GM21390 (cell line): Measurements from ENCODE around the gene PDS5B.
"Not testable (repeated sequence)": the region's sequence is repeated elsewhere in the genome, so short reads cannot be mapped to it uniquely, and the experiment has no call there.

Experiments used
- ATAC-seq: cut with Tn5 transposase; IDR thresholded peaks from one replicate; pipeline ENCODE4 v1.9.1; 2021; ENCODE audit not compliant: unreplicated experiment

Gene PDS5B

DNA sequence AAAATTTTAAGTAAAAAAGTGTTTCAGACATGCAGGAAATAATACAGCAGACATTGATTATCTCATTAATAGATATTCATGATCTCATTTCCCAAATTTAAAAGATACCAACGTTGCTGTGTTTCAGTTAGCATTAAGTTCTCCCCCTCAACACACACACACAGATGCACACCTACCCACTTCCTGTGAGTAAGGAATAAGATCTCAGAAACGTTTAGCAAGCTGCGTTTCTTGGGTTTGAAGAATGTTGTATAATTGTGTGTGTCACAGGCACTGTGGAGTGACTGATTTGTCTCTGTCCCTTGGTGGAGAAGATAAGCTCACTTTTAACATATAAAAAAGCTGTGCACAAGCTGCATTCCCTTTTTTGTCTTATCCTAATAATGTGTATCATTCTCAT, 196.8 kb downstream of the PDS5B start:
- no peak for ATAC-seq

DNA sequence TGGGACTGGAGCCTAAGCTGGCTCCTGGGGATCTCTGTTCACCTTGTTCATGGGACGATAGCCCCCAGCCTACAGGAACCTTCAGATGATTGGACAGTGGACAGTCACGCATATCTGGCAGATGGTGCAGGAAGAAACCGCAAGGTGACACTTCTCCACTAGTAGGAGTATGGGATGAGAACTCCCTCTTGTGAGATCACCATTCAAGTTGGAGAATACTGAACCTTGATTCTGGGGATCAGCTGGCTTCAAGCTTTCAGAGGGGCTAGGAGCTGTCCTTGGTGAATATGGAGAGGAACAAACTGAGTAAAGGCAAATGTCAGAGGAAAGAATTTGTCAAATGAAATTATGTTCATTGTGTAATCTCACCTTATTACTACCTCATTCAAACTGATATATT, 204.5 kb downstream of the PDS5B start:
- no peak for ATAC-seq

DNA sequence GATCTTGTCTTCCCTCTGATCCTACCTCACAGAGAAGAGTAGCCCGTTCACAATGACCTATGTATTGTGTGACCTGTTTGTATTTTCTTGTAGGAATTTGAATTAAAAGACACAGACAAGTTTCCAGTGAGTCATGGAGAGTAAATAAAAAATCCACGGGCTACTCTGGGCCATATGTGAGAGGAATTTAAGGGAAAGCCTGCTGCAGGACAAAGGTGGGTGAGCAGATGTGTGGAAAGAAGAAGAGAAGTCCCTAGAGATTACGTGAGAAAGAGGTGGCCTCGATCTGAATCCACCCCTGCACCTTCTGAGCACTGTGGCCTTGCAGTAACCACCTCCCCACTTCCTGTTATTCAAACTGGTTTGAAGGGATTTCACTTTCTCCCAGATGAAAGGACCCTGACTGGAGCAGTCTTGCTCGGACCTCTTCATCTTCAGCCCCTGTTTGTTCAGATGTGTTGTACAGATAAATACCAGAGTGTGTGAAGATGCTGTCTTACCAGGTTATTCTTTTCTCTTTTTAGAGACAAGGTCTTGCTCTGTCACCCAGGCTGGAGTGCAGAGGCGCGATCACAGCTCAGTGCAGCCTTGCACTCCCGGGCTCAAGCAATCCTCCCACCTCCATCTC, 205.4 kb downstream of the PDS5B start:
- ATAC-seq = peak; percentile 76

DNA sequence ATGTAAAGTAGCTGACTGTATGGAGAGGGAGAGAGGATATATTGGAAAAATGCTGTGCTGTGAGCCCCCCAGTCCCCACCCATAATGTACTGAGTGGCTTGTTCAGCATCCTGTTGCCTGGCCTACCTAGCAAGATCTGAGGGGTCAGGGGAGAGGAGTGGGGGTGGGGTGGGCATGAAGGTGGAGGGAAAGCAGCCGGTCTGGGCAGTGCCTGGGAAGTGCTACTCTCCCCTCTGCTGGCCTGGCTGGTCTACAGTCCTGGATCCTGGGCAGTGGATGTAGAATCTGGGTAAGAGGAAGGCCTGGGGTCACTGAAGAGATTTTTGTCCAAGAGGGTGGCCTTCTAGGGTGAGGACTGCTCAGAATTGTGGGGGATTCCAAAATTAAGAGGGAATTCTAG, 210.5 kb downstream of the PDS5B start:
- ATAC-seq = no peak

DNA sequence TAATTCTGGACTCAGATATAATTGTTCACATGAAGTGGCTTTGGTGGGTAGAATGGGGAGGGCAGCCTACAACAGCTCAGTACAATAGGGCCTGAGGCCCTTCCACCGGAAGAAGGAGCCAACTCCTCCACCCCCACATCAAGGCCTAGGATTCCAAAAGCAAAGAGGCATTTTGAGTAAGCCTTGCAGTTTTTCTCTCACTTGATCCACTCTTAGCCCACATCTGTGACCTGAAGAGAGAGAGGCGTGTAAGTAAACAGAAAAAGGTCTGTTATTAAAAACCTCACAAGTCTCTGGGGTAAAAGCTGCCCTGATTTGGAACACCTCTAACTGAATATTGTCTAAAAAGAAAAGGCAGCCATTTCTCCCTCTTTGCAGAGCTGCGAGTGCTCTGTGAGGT, 215.9 kb downstream of the PDS5B start:
- ATAC-seq = no peak

DNA sequence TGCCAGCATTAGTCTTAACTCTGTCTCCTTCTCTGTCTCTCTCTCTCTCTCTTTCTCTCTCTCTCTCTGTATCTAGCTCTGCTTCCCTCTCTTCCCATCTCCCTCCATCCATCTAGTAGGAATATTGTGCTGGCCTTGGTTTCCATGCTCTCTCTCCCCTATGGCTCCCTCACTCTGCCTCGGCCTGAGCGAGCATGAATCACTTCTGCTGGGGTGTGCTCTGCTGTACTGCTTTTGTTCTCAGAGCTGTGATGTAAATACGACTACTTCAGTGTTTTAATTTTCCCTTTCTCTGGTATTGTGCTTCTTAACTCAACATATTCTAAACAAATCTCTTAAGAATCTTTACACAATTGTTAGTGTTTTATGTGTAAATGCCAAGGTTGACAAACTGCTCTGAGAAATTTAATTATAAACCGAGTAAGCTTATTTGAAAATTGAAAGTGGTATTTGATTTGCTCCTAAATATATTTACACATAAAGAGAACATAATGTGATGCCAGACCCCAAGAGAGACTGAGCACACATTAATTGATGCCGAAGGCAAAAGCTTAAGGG, 218.5 kb downstream of the PDS5B start:
- ATAC-seq = no peak

GRCh38 chr13:32811297-32811800, 225.1 kb downstream of the PDS5B start:
- peak; percentile 82 for ATAC-seq

DNA sequence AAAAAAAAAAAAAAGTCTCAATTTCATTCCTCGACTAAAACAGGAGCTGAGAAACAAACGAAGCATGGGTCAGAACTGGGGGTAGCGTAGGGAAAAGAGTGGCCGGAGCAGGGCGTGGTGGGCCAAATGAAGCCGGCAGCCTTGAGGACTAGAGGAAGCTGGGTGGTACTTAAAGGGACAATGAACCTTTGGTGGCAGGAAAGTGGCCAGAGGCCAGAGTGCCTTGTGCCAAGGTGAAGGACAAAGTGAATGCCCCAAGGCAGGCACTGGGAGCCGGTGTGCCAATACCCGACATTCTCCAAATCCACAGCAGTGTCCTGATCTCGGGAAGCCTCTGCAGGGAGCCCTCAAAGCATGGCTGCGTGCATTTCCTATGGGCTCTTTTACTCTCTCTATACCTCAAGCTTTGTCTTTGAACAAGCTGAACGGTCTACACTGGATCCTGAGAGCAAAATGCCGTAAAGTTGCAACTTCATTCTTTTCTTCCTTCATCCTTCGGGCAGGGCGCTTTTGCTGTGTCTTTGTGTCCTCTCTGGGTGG, 235.0 kb downstream of the PDS5B start:
- ATAC-seq = no peak

GRCh38 chr13:32822771-32823170, 236.5 kb downstream of the PDS5B start:
- ATAC-seq = no peak

- no peak for ATAC-seq
Observed at GRCh38 chr13:32823597-32823996, 237.3 kb downstream of the PDS5B start.

- no peak for ATAC-seq
Observed at GRCh38 chr13:32824061-32824460, 237.8 kb downstream of the PDS5B start.

- no peak for ATAC-seq
Observed at GRCh38 chr13:32824675-32825074, 238.4 kb downstream of the PDS5B start.

- no peak for ATAC-seq
Observed at GRCh38 chr13:32825481-32825880, 239.2 kb downstream of the PDS5B start.

- not testable (repeated sequence) for ATAC-seq
Observed at GRCh38 chr13:32826372-32826771, 240.1 kb downstream of the PDS5B start.
